Ramos (cell line): ENCODE data around the gene ARHGAP22.

Experiments used
- in situ Hi-C: fragments of 300-500 bp; cut with MboI; formaldehyde crosslinking; loops from one replicate; pipeline ENCODE4 v1.14.3; 2022; ENCODE audit warnings: low sequenced_read_pairs; ENCODE audit not compliant: unreplicated experiment

Gene ARHGAP22

DNA sequence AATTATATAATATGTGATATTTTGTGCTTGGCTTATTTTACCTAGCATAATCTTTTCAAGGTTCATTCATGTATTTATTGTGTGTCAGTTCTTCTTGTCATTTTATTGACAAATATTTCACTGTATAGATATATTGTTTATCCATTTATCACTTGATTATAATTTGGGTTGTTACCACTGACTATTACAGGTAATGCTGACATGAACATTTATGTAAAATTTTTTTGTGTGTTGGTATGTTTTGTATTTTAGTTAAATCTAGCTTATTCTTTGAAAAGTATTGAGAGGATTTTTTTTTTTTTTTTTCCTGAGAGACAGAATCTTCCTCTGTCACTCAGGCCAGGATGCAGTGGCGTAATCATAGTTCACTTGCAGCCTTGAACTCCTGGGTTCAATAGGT lies 190.7 kb downstream of the ARHGAP22 start:
- in situ Hi-C loops: no loop called here

DNA sequence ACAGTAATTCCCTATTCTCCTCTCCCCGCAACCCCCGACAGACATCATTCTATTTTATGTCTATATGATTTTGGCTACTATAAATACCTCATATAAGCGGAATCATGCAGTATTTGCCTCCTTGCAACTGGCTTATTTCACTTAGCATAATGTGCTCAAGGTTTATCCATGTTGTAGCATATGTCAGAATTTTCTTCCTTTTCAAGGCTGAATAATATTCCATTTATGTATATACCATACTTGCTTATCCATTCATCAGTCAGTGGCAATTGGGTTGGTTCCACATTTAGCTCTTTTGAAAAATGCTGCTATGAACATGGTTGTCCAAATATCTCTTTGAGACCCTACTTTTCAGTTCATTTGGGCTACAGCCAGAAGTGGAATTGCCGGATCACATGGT lies 191.9 kb downstream of the ARHGAP22 start:
- in situ Hi-C loops: no loop called here

- in situ Hi-C loops: no loop called here
These were observed 192.8 kb downstream of the ARHGAP22 start for GRCh38 chr10:48412081-48412480.

DNA sequence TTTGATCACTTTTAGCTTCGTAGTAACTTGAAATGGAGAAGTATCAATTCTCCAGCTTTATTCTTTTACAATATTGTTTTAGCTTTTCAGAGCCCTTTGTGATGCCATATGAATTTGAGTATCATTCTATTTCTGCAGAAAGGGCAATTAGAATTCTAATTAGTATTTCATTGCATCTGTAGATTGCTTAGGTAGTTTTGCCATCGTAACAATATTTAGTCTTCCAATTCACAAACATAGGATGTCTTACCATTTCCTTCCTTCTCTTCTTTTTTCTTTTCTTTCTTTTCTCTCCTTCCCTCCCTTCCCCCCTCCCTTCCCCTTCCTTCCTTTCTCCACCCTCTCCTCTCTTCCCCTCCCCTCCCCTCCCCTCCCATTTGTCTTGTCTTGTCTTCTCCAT lies 193.4 kb downstream of the ARHGAP22 start:
- in situ Hi-C loops: no loop called here

- in situ Hi-C loops: no loop called here
These were observed 194.4 kb downstream of the ARHGAP22 start for GRCh38 chr10:48410503-48410902.

- in situ Hi-C loops: no loop called here
These were observed 198.2 kb downstream of the ARHGAP22 start for GRCh38 chr10:48406658-48407057.

DNA sequence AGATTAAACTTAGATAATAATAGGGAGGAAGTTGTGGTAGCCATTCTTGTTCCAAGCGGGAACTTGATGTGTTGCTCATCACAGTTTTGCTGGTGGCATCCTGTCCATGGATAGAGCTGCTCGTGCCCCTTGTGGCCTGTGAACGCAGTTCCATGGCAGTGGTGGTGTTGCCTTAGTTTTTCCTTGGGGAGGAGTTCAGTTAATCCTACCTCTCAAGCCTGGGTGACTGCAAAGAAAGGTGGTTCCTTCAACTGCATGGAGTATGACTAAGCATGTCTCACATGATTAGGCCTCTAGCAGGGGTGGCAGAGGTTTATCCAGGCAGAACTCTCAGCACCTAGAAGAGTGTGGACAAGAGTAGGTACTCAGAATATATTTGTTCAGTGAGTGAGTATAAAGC lies 198.7 kb downstream of the ARHGAP22 start:
- in situ Hi-C loops: no loop called here

DNA sequence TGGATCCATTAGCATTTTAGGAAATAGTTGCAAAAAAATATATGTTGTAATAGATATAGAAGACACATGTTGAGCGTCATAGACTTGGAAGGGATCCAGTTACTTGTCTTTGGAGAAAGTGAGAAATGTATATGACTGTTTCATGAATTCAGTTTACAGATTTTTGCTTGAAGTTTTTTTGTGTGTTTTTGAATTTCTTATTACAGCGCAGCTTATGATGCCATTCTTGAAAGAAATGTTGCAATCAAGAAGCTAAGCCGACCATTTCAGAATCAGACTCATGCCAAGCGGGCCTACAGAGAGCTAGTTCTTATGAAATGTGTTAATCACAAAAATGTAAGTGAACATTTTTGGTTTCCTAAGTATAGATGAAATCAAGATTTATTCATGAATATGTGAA lies 200.2 kb downstream of the ARHGAP22 start:
- in situ Hi-C loops: no loop called here

- in situ Hi-C loops: no loop called here
These were observed 204.0 kb downstream of the ARHGAP22 start for GRCh38 chr10:48400850-48401220.

DNA sequence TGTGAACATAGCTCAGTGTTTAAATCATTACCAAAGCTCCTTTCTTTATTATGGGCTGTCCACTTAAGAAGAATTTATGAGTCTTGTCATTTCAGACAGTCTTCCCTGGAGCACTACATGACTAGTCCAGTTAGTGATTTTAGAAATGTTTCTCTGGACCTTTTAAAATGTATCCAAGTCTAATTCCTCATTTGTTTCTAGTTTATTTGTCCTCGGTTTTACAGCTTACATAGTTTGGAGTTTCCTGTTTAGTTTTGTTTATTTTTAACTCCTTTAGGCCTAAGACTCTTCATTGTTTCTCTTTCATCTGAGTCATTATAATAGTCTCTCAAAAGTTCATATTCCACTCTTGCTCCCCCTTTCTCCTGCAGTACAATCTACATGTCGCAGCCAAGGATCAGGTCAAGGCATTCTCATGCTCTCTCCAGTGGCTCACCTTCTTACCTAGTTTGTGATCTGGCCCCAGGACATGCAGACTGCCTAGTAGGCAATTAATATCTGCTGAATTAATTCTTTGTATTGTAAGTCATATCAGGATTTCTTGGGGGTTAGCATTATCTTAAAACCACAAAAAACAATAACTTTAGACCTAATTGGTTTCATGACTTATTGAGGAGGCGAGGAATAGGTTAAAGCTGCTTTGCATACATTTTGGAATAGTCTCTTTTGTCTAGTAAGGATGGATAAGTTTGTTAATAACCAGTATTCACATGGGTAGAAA lies 204.6 kb downstream of the ARHGAP22 start:
- in situ Hi-C loops: no loop called here

DNA sequence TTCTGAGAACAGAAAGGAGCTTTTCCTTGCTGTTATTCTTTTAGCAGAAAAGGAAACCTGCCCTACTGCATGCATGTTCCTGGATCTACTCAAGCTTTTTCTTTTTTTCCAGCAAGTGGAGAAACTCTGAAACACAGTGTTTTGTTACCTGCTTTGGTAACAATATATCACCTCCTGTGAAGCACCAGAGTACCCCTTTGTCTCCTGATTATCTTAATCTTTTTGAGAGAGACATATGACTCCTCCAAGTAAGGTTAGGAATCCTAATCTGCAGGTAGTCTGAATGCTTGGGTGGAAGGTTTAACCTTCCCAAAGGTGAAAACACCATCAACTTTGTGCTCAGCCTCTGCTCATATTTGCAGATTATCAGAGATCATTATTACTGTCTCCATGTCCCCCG lies 205.3 kb downstream of the ARHGAP22 start:
- in situ Hi-C loops: no loop called here

DNA sequence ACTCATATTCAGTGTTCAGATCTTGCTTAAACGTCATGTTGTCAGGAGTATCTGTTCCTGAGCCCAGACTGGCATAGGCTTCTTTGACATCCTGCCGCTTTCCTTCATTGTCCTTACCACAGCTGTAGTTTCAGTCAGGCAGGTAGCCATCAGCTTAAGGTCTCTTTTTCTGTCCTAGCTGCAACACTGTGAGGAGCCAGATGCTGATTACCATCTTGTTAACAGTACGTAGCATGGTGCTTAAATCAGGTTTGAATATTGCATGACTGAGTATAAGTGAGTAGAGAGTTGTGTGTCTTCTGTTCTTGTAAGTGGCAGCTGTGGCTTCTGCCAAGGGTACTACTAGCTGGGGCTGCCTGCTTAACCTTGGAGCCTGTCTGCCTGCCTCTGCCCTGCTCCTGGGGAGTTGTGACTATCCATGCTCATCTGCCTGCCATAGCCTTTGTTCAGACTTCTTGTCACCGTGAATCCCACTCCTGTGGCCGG lies 205.8 kb downstream of the ARHGAP22 start:
- in situ Hi-C loops: no loop called here

- in situ Hi-C loops: no loop called here
These were observed 206.6 kb downstream of the ARHGAP22 start for GRCh38 chr10:48398261-48398660.
